MM.1S (cell line): ENCODE data around the gene CTAGE9.

Experiments
- EZH2 ChIP-seq: fragments of 300-600 bp; sonication (generic); optimal IDR thresholded peaks from 2 replicates; pipeline ENCODE3; 2017; ENCODE audit warnings: low read depth, mild to moderate bottlenecking, antibody characterized with exemption, low read length, mixed read lengths
- TF ChIP-seq, protein P1 (sequence below): fragments of 300-600 bp; sonication (generic); IDR thresholded peaks from 2 replicates; pipeline ENCODE4 v1.5.1; 2016; ENCODE audit warnings: antibody characterized with exemption, low read length, mixed read lengths

DNA sequence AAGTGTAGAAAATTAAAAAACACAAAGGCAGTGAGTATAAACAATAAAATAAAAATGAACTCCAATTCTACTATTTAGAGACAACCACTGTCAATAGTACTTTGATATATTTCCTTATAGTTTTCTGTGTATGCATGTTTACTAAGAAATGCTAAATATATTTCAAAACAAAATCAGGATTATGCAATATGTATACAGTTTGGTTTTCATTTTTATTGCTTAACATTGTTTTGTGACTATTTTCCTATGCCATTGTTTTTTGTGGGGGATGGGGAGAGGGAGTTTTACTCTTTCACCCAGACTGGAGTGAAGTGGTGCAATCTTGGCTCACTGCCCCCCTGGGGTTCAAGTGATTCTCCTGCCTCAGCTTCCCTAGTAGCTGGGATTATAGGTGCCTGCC lies 29.2 kb downstream of the CTAGE9 start:
- TF ChIP-seq, protein P1, sequence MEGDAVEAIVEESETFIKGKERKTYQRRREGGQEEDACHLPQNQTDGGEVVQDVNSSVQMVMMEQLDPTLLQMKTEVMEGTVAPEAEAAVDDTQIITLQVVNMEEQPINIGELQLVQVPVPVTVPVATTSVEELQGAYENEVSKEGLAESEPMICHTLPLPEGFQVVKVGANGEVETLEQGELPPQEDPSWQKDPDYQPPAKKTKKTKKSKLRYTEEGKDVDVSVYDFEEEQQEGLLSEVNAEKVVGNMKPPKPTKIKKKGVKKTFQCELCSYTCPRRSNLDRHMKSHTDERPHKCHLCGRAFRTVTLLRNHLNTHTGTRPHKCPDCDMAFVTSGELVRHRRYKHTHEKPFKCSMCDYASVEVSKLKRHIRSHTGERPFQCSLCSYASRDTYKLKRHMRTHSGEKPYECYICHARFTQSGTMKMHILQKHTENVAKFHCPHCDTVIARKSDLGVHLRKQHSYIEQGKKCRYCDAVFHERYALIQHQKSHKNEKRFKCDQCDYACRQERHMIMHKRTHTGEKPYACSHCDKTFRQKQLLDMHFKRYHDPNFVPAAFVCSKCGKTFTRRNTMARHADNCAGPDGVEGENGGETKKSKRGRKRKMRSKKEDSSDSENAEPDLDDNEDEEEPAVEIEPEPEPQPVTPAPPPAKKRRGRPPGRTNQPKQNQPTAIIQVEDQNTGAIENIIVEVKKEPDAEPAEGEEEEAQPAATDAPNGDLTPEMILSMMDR, result no peak
- TF ChIP-seq EZH2, result no peak
